ENCODE data around the gene IL10RA.

DNA sequence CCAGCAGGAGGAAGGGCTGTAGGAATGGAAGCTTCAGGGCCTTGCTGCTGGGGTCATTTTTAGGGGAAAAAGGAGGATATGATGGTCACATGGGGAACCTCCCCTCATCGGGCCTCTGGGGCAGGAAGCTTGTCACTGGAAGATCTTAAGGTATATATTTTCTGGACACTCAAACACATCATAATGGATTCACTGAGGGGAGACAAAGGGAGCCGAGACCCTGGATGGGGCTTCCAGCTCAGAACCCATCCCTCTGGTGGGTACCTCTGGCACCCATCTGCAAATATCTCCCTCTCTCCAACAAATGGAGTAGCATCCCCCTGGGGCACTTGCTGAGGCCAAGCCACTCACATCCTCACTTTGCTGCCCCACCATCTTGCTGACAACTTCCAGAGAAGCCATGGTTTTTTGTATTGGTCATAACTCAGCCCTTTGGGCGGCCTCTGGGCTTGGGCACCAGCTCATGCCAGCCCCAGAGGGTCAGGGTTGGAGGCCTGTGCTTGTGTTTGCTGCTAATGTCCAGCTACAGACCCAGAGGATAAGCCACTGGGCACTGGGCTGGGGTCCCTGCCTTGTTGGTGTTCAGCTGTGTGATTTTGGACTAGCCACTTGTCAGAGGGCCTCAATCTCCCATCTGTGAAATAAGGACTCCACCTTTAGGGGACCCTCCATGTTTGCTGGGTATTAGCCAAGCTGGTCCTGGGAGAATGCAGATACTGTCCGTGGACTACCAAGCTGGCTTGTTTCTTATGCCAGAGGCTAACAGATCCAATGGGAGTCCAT, 14.1 kb downstream of the IL10RA start:
- no peak for TF ChIP-seq YY1 (IDR thresholded peaks at IDR 0.05; ENCODE audit: insufficient read depth, insufficient read length)
- no peak for TF ChIP-seq ZNF274 (IDR thresholded peaks at IDR 0.05; ENCODE audit: low read depth, low read length)
